Kidney (tissue), 14 donors: ENCODE data around the gene PAX5. TPM values are rescaled to one million over a fixed set of nuclear protein-coding genes. Genes with fewer than 3 reads are reported as not detected.
A peak's percentile ranks its signal among the peaks of the same experiment; 100 is the strongest.

ENCODE experiments used
- DNase-seq, 5 donors: peaks; one replicate each; pipeline ENCODE4 v3.0.0-alpha.2; 2013 to 2020
- FAIRE-seq: peaks from 2 replicates; lab custom pipeline; 2012; peaks lifted over from hg19 to GRCh38; lab: Jason Lieb, UNC
- H3K27ac ChIP-seq, 2 donors: one replicate each; pipeline ENCODE4 v1.7.0; 2013; ENCODE audit warnings: low read depth in 2 of 2, low read length in 2 of 2, inconsistent platforms in 1 of 2
- H3K27me3 ChIP-seq: one replicate; pipeline ENCODE4 v1.7.1; 2013; ENCODE audit warnings: low read length, inconsistent platforms; ENCODE audit not compliant: control insufficient read depth, insufficient read depth
- H3K36me3 ChIP-seq, 3 donors: one replicate each; pipeline versions ENCODE4 v1.7.0 to v1.7.1; 2013; ENCODE audit warnings: low read length in 3 of 3, control low read depth in 1 of 3, inconsistent platforms in 1 of 3; ENCODE audit not compliant: insufficient read depth in 3 of 3, control insufficient read depth in 2 of 3
- H3K4me1 ChIP-seq, 3 donors: one replicate each; pipeline versions ENCODE4 v1.7.0 to v1.7.1; 2013; ENCODE audit warnings: low read length in 3 of 3, inconsistent platforms in 1 of 3, low read depth in 1 of 3; ENCODE audit not compliant: control insufficient read depth in 2 of 3, insufficient read depth in 2 of 3
- H3K4me3 ChIP-seq, 3 donors: one replicate each; pipeline versions ENCODE4 v1.7.0 to v1.8.1; 2013; ENCODE audit warnings: low read length in 3 of 3, control low read depth in 1 of 3, inconsistent platforms in 1 of 3
- H3K9ac ChIP-seq, 3 donors: one replicate each; pipeline versions ENCODE4 v1.7.0 to v1.7.1; 2013; ENCODE audit warnings: low read length in 3 of 3, control low read depth in 1 of 3, inconsistent platforms in 1 of 3
- H3K9me3 ChIP-seq, 3 donors: one replicate each; pipeline versions ENCODE4 v1.7.0 to v1.7.1; 2013; ENCODE audit warnings: low read length in 3 of 3, control low read depth in 1 of 3, inconsistent platforms in 1 of 3; ENCODE audit not compliant: control insufficient read depth in 2 of 3, insufficient read depth in 1 of 3
- CTCF ChIP-seq: IDR thresholded peaks from 3 replicates; pipeline ENCODE4 v1.5.1; 2012; ENCODE audit warnings: mild to moderate bottlenecking, moderate library complexity, borderline replicate concordance; ENCODE audit not compliant: insufficient read depth; ENCODE audit errors: extremely low read depth
- intact Hi-C: fragments of 100-400 bp; cut with DNase I; formaldehyde crosslinking; loops from one replicate; pipeline ENCODE4 v1.11.1; 2022
- microRNA-seq: library from miRNA; unstranded; fragments of <30 nt; microRNA quantifications from one replicate; pipeline ENCODE4 v1.2.0, GENCODE V29; 2020
- polyA plus RNA-seq: library from polyadenylated mRNA; stranded (reverse); fragments of 350-450 nt; fragmentation: Illumina TruSeq; extraction: RNeasy Lipid Tissue Mini Kit (QIAGEN cat#74804); gene quantifications from one replicate; pipeline ENCODE4 v1.2.3, GENCODE V29; 2014; ENCODE audit warnings: low read depth, low replicate concordance; ENCODE audit not compliant: insufficient read depth
- total RNA-seq: library from RNA; stranded (reverse); fragmentation: NEBNext Ultra II Directional; extraction: Animal tissue kit (Norgen Biotek cat#: 25700); gene quantifications from one replicate; pipeline ENCODE4 v1.2.1, GENCODE V29; 2021
- donor health status: control.
- donor health status: control.
- donor health status: control.
- donor health status: control.
- donor health status: control.
- donor health status: DM: yes; HTN: yes; CAD: no.
- donor health status: Normal renal cell carcinoma (clear cell type).

PAX5 gene
- total and polyA plus RNA-seq, 2 donors from 2014 or later, result 2.7 TPM; not detected in 1

GRCh38 chr9:36789886-36790285 lies 244.2 kb downstream of the PAX5 start:
- intact Hi-C loops, result no loop called here
- H3K4me1 ChIP-seq, result no peaks in the 10 kb centered on the region
- H3K27ac ChIP-seq, result no peak overlapping the region
- FAIRE-seq, result no peak
- peaks cover 0 to 7% (median 2%) of the 10 kb centered on the region in 3 donors for H3K9me3 ChIP-seq
- H3K9ac ChIP-seq, result no peak overlapping the region
- no peaks in the 10 kb centered on the region for H3K27me3 ChIP-seq
- DNase-seq, result peak in 1 of 5 donors; percentile 14
- H3K4me3 ChIP-seq, result no peak overlapping the region
- H3K36me3 ChIP-seq, result no peaks in the 10 kb centered on the region
- TF ChIP-seq CTCF, result no peak

DNA sequence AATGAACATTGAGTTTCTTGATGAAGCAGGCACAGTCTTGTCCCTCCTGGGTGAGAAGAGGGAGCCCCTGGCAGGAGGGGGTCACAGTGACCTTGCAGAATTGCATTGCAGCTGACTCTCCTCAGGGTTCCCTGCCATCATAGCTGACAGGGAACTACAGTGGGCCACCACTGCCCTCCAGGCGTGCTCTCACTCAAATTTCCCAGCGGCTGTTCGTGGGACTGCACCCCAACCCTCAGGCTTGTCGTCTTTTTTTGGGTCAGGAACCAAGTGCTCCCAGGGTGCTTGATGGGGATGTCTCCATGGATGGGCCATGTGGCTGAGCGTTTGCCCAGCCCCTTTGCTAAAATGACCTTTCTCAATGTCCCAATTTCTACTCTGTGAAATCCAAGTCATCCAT lies 245.5 kb downstream of the PAX5 start:
- no peak overlapping the region for H3K4me3 ChIP-seq
- DNase-seq, result peak in 1 of 5 donors; percentile 11

GRCh38 chr9:36787709-36788108 lies 246.4 kb downstream of the PAX5 start:
- no peak for FAIRE-seq
- no peak overlapping the region for H3K9ac ChIP-seq
- H3K27ac ChIP-seq, result no peak overlapping the region
- no peaks in the 10 kb centered on the region for H3K4me1 ChIP-seq
- H3K9me3 ChIP-seq, result no peaks in the 10 kb centered on the region
- no peak overlapping the region for H3K4me3 ChIP-seq
- no peak for DNase-seq
- H3K36me3 ChIP-seq, result no peaks in the 10 kb centered on the region
- no peak for TF ChIP-seq CTCF
- intact Hi-C loops, result no loop called here
- H3K27me3 ChIP-seq, result no peaks in the 10 kb centered on the region

More for the DNA sequence above, 245.5 kb downstream of the PAX5 start:
- Histone ChIP-seq H3K27ac (no peak overlapping the region), H3K9ac (no peak overlapping the region), H3K36me3 (no peaks in the 10 kb centered on the region), H3K4me1 (no peaks in the 10 kb centered on the region), H3K27me3 (no peaks in the 10 kb centered on the region), H3K9me3 (peaks cover 0 to 5% (median 2%) of the 10 kb centered on the region in 3 donors)
- intact Hi-C loops, result no loop called here
- FAIRE-seq, result no peak
- TF ChIP-seq CTCF, result no peak

Small RNAs within 50 kb of the gene (microRNA-seq; reads per million reads assigned to microRNA genes)
- not detected for gene MIR4475
- not detected for gene MIR4476
- gene MIR4540, result not detected

Other genes starting within 250 kb of the PAX5 start
- 22.3 TPM for gene ZCCHC7, start 86.3 kb upstream of the PAX5 start, total RNA-seq
- 7.2 TPM for gene ZCCHC7, start 86.3 kb upstream of the PAX5 start, polyA plus RNA-seq